Body of pancreas (tissue), 4 donors: Measurements from ENCODE around the gene IBA57.

ENCODE experiments used
- POLR2A ChIP-seq, 3 donors: fragments of 450-650 bp; IDR thresholded peaks; one replicate each; pipeline ENCODE4 v1.6.1; 2016; ENCODE audit warnings: antibody characterized with exemption in 3 of 3, mild to moderate bottlenecking in 2 of 3
- TF ChIP-seq, protein P1 (sequence below), 7 experiments: fragments of 450-650 bp in 4 of 7; fragments of 200-600 bp in 3 of 7; sonication (generic) in 3 of 7; IDR thresholded peaks; one replicate each; pipeline ENCODE4 v1.5.1; 2016 to 2019; ENCODE audit warnings: antibody characterized with exemption in 7 of 7

DNA sequence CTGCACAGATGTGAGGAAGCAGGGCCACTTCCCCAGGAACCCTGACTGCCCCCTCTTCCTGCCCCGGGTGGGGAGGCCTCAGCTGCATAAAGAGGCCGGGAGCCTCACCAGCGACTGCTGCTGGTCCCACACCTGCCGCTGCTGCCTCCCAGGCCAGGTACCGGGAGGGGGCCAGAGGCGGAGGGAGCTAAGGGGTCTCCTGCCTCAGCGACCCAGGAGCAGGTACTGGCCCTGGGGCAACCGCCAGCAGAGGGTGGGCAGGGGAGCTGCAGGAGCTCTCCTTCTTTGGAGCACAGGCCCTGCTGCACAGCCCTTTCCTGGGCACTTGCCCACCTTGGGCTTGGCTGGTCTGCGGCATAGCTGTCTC is 9.1 kb upstream of the IBA57 start:
- no peak for TF ChIP-seq POLR2A (IDR thresholded peaks at IDR 0.05)
- TF ChIP-seq, protein P1, sequence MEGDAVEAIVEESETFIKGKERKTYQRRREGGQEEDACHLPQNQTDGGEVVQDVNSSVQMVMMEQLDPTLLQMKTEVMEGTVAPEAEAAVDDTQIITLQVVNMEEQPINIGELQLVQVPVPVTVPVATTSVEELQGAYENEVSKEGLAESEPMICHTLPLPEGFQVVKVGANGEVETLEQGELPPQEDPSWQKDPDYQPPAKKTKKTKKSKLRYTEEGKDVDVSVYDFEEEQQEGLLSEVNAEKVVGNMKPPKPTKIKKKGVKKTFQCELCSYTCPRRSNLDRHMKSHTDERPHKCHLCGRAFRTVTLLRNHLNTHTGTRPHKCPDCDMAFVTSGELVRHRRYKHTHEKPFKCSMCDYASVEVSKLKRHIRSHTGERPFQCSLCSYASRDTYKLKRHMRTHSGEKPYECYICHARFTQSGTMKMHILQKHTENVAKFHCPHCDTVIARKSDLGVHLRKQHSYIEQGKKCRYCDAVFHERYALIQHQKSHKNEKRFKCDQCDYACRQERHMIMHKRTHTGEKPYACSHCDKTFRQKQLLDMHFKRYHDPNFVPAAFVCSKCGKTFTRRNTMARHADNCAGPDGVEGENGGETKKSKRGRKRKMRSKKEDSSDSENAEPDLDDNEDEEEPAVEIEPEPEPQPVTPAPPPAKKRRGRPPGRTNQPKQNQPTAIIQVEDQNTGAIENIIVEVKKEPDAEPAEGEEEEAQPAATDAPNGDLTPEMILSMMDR (IDR thresholded peaks at IDR 0.05) = no peak
